Mucosa of descending colon (tissue), 3 donors: ENCODE data around the gene POU6F2. TPM values are rescaled to one million over a fixed set of nuclear protein-coding genes. Genes with fewer than 3 reads are reported as not detected.

Source experiments
- ATAC-seq: fragments of 200-7000 bp; cut with Tn5 transposase; one replicate; pipeline ENCODE4 v1.9.1; 2020; ENCODE audit warnings: mild to moderate bottlenecking, moderate library complexity
- DNase-seq, 3 donors: peaks; one replicate each; pipeline ENCODE4 v3.0.0-alpha.2; 2020
- H3K36me3 ChIP-seq: fragments of 200-600 bp; one replicate; pipeline ENCODE4 v1.8.0; 2021; ENCODE audit warnings: low read depth, mild to moderate bottlenecking
- H3K4me1 ChIP-seq: fragments of 200-600 bp; one replicate; pipeline ENCODE4 v1.8.0; 2021; ENCODE audit warnings: low read depth, mild to moderate bottlenecking
- H3K4me3 ChIP-seq: fragments of 200-600 bp; one replicate; pipeline ENCODE4 v1.8.0; 2021; ENCODE audit warnings: mild to moderate bottlenecking
- H3K9me3 ChIP-seq: fragments of 200-600 bp; one replicate; pipeline ENCODE4 v1.8.0; 2021; ENCODE audit warnings: mild to moderate bottlenecking
- intact Hi-C, 2 donors: fragments of 100-400 bp; cut with DNase I in 1 of 2; cut with micrococcal nuclease in 1 of 2; formaldehyde crosslinking; loops; one replicate each; pipeline versions ENCODE4 v1.11.0 to v1.11.1; 2022; cut with DNase I, micrococcal nuclease
- total RNA-seq, 3 donors: library from RNA; stranded (reverse); fragmentation: NEBNext Ultra II Directional in 2 of 3; extraction: Animal tissue kit (Norgen Biotek cat#: 25700) in 2 of 3; gene quantifications; one replicate each; pipeline versions ENCODE4 v1.2.1 to v1.2.4, GENCODE V29; 2021 to 2023
- TF ChIP-seq, protein P1 (sequence below): fragments of 200-600 bp; IDR thresholded peaks from one replicate; pipeline ENCODE4 v1.8.0; 2022; ENCODE audit warnings: antibody characterized with exemption, mild to moderate bottlenecking
- donor health status: DM: no; HTN: no; CAD: no; lungs with moderate emphysema.
- donor health status: DM: no; HTN: no; CAD: no.
- donor health status: DM: no; HTN: yes; CAD: no.

POU6F2 gene
- total RNA-seq, 3 donors from 2014 or later: 0.90 TPM; not detected in 2

DNA sequence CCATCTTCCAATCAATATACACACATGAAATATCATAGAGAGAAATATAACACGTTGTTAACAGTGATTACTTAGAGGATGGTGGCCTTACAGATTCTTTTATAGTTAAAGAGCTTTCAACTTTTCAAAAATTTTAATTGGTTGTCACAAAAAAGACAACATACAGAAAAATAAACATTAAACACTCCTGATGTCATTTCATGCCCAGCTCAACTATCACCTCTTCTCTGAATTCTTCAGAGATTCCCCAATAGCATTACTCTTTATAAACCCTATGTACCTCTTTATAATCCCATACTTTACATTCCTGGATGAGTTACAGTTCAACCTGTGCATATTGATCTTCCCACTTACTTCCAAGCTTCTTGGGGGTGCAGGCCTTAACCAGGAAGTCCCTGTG is 159.8 kb downstream of the POU6F2 start:
- DNase-seq: no peak
- no peak for ATAC-seq
- intact Hi-C loops: no loop called here
- Histone ChIP-seq H3K9me3 (no peaks in the 10 kb centered on the region), H3K4me1 (no peaks in the 10 kb centered on the region), H3K4me3 (no peak overlapping the region), H3K36me3 (no peaks in the 10 kb centered on the region)
- TF ChIP-seq, protein P1, sequence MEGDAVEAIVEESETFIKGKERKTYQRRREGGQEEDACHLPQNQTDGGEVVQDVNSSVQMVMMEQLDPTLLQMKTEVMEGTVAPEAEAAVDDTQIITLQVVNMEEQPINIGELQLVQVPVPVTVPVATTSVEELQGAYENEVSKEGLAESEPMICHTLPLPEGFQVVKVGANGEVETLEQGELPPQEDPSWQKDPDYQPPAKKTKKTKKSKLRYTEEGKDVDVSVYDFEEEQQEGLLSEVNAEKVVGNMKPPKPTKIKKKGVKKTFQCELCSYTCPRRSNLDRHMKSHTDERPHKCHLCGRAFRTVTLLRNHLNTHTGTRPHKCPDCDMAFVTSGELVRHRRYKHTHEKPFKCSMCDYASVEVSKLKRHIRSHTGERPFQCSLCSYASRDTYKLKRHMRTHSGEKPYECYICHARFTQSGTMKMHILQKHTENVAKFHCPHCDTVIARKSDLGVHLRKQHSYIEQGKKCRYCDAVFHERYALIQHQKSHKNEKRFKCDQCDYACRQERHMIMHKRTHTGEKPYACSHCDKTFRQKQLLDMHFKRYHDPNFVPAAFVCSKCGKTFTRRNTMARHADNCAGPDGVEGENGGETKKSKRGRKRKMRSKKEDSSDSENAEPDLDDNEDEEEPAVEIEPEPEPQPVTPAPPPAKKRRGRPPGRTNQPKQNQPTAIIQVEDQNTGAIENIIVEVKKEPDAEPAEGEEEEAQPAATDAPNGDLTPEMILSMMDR: no peak

DNA sequence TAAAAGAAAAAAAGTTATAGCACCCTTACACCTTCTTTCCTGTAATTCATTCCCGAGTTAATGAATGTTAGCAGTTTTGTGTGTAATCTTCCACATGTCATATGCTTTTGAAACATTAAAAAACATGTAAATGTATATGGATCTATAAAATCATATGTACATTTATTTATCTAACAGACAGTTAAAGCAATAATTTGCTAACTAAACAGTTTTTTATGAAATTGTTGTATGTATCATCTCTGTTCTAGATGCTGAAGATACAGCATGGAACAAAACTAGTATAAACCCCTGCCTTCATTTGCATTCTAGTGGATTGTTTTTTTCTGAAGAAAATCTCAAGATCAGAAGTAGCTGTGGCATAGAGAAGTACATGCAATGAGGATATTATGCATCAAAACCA is 165.0 kb downstream of the POU6F2 start:
- TF ChIP-seq, protein P1: no peak
- Histone ChIP-seq H3K36me3 (no peaks in the 10 kb centered on the region), H3K4me3 (no peak overlapping the region), H3K9me3 (no peaks in the 10 kb centered on the region), H3K4me1 (no peaks in the 10 kb centered on the region)
- intact Hi-C loops: no loop called here
- no peak for ATAC-seq
- no peak for DNase-seq

DNA sequence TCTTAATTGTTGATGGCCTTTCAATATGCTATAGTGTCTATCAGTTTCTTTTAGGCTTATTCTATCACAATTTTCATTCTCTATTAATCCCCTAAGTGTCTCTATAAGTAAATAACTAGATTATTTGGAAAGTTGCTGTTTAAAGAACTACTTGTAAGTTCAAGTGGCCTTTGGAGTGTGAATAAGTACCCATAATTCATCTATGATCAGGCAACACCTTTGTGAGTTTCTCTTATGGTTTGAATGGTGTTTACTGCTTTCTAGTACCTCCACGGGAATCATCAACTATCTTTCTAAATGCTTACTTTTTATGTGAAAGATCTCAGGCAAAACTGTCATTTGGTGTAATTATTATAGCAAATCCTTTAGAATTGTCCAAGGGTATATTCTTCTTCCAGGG is 166.7 kb downstream of the POU6F2 start:
- no peak for DNase-seq
- Histone ChIP-seq H3K4me3 (no peak overlapping the region), H3K4me1 (no peaks in the 10 kb centered on the region), H3K36me3 (no peaks in the 10 kb centered on the region), H3K9me3 (no peaks in the 10 kb centered on the region)
- no peak for ATAC-seq
- intact Hi-C loops: no loop called here
- TF ChIP-seq, protein P1: no peak

DNA sequence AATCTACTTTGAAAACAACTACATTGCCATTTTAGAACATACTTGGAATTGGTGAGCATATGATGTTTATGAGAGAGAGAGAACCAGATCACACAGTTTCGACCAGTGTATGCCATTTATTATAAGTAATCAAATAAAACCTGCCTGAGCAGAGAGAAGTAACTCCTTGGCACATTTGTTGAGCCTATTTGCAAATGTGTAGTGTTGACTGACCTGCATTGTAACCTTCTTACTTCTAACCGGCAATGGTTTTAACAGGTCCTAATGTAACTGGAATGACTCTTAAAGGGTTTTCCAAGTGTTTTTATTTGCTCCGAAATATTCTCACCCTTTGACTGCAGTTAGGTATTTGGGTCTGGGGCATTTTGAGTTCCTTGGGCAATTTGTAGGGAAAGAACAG is 167.6 kb downstream of the POU6F2 start:
- TF ChIP-seq, protein P1: no peak
- Histone ChIP-seq H3K4me3 (no peak overlapping the region), H3K36me3 (no peaks in the 10 kb centered on the region), H3K9me3 (no peaks in the 10 kb centered on the region), H3K4me1 (no peaks in the 10 kb centered on the region)
- intact Hi-C loops: no loop called here
- no peak for ATAC-seq
- DNase-seq: no peak

DNA sequence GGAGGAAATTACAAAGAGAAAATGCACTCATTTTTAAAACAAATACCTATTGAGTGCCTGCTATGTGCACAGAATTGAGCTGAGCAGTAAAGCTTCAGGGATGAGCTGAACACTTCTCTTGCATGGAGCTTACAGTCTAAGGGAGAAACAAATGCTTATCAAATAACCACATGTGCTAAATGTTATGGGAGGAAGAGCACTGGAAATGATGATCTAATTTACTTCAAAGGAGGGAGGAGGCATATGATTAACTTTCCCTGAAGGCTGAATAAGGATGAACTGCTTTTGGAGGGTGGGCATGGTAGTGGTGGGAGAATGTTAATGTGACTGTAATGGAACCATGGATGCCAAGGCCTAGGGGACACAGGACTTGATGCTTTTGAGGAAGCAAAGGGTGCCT is 168.2 kb downstream of the POU6F2 start:
- Histone ChIP-seq H3K36me3 (no peaks in the 10 kb centered on the region), H3K4me3 (no peak overlapping the region), H3K9me3 (no peaks in the 10 kb centered on the region), H3K4me1 (no peaks in the 10 kb centered on the region)
- ATAC-seq (no peak), DNase-seq (no peak)
- TF ChIP-seq, protein P1: no peak
- intact Hi-C loops: no loop called here

DNA sequence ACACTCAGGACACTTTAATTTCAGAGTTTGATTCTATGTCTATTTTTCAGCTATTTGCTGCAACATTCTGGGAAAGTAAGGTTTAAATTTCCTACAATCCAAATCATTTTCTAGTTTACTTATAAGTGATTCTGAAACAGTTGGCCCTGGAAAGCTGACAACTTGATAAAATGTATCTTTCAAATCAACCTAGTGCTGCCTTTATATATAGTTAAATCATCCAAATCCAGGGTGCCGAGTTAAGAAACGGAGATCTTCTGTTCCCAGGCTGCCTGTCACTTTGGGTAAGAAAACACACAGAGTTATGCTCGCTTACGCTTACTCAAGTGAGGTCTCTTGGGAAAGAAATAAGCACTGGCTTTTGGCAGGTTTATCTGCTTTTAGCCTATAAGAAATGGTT is 175.0 kb downstream of the POU6F2 start:
- intact Hi-C loops: no loop called here
- DNase-seq (no peak), ATAC-seq (no peak)
- TF ChIP-seq, protein P1: no peak
- no peaks in the 10 kb centered on the region for H3K4me1 ChIP-seq
- no peak overlapping the region for H3K4me3 ChIP-seq
- H3K36me3 ChIP-seq: no peaks in the 10 kb centered on the region
- no peaks in the 10 kb centered on the region for H3K9me3 ChIP-seq
